Testis (tissue), 3 donors: Measurements from ENCODE around the gene KCNE4. TPM values are rescaled to one million over a fixed set of nuclear protein-coding genes. Genes with fewer than 3 reads are reported as not detected.

Source experiments
- DNase-seq: peaks from one replicate; pipeline ENCODE4 v3.0.0-alpha.2; 2019
- H3K27ac ChIP-seq, 2 donors: fragments of 200-600 bp; sonication (generic); one replicate each; pipeline ENCODE4 v1.5.1; 2019
- H3K27me3 ChIP-seq: fragments of 200-600 bp; sonication (generic); one replicate; pipeline ENCODE4 v1.5.1; 2019
- H3K36me3 ChIP-seq: fragments of 200-600 bp; sonication (generic); one replicate; pipeline ENCODE4 v1.5.1; 2017; ENCODE audit warnings: low read depth; ENCODE audit errors: missing control alignments
- H3K4me1 ChIP-seq: fragments of 200-600 bp; sonication (generic); one replicate; pipeline ENCODE4 v1.5.1; 2019
- H3K4me3 ChIP-seq, 2 donors: fragments of 200-600 bp; sonication (generic); one replicate each; pipeline ENCODE4 v1.5.1; 2017 to 2019
- H3K9me3 ChIP-seq: fragments of 200-600 bp; sonication (generic); one replicate; pipeline ENCODE4 v1.5.1; 2017
- POLR2A ChIP-seq: fragments of 450-650 bp; IDR thresholded peaks from one replicate; pipeline ENCODE4 v1.6.1; 2017; ENCODE audit warnings: antibody characterized with exemption, mild to moderate bottlenecking, moderate library complexity
- WGBS, 2 donors: methylation state at CpG; one replicate each; pipeline ENCODE4 v1.1.5; 2018; 5-methylcytosine and 5-hydroxymethylcytosine counted together
- intact Hi-C: fragments of 100-400 bp; cut with DNase I; formaldehyde crosslinking; loops from one replicate; pipeline ENCODE4 v1.15.1; 2023; ENCODE audit warnings: low total_unique reads
- polyA plus RNA-seq: library from polyadenylated mRNA; stranded (reverse); fragments of 350-450 nt; fragmentation: Illumina TruSeq; extraction: RNeasy Lipid Tissue Mini Kit (QIAGEN cat#74804); gene quantifications from one replicate; pipeline ENCODE4 v1.2.3, GENCODE V29; 2014; ENCODE audit warnings: low read depth, low replicate concordance; ENCODE audit not compliant: insufficient read depth
- total RNA-seq, 2 donors: library from RNA; depleted of rRNA; stranded (reverse); fragments of >200 nt; gene quantifications; one replicate each; pipeline ENCODE4 v1.2.3, GENCODE V29; 2016
- TF ChIP-seq, protein P1 (sequence below), 3 experiments: fragments of 450-650 bp in 2 of 3; fragments of 200-600 bp in 1 of 3; sonication (generic) in 1 of 3; IDR thresholded peaks; one replicate each; pipeline ENCODE4 v1.5.1; 2016 to 2019; ENCODE audit warnings: antibody characterized with exemption in 3 of 3, mild to moderate bottlenecking in 2 of 3, moderate library complexity in 1 of 3

KCNE4 gene
- total and polyA plus RNA-seq, 3 donors from 2014 or later = 2.3 to 3.3 (median 2.5) TPM

- no peak for TF ChIP-seq POLR2A
- TF ChIP-seq, protein P1, sequence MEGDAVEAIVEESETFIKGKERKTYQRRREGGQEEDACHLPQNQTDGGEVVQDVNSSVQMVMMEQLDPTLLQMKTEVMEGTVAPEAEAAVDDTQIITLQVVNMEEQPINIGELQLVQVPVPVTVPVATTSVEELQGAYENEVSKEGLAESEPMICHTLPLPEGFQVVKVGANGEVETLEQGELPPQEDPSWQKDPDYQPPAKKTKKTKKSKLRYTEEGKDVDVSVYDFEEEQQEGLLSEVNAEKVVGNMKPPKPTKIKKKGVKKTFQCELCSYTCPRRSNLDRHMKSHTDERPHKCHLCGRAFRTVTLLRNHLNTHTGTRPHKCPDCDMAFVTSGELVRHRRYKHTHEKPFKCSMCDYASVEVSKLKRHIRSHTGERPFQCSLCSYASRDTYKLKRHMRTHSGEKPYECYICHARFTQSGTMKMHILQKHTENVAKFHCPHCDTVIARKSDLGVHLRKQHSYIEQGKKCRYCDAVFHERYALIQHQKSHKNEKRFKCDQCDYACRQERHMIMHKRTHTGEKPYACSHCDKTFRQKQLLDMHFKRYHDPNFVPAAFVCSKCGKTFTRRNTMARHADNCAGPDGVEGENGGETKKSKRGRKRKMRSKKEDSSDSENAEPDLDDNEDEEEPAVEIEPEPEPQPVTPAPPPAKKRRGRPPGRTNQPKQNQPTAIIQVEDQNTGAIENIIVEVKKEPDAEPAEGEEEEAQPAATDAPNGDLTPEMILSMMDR (IDR thresholded peaks at IDR 0.05) = no peak
- Histone ChIP-seq H3K4me3 (no peak overlapping the region), H3K9me3 (no peaks in the 10 kb centered on the region), H3K36me3 (no peaks in the 10 kb centered on the region), H3K4me1 (no peaks in the 10 kb centered on the region), H3K27ac (no peak overlapping the region), H3K27me3 (no peaks in the 10 kb centered on the region)
- DNase-seq = no peak
- intact Hi-C loops = no loop called here
- 73 to 77% methylated on average over 3 of the region's 3 CpGs for WGBS, 2 donors
Observed at GRCh38 chr2:223029287-223029686, 22.7 kb upstream of the KCNE4 start.

GRCh38 chr2:223032187-223033142 is 19.5 kb upstream of the KCNE4 start:
- Histone ChIP-seq H3K9me3 (no peaks in the 10 kb centered on the region), H3K4me1 (no peaks in the 10 kb centered on the region), H3K36me3 (no peaks in the 10 kb centered on the region), H3K27me3 (no peaks in the 10 kb centered on the region), H3K27ac (no peak overlapping the region), H3K4me3 (no peak overlapping the region)
- WGBS, 2 donors = 90 to 92% methylated on average over 8 of the region's 8 CpGs
- intact Hi-C loops = no loop called here
- TF ChIP-seq POLR2A = no peak
- TF ChIP-seq, protein P1 (IDR thresholded peaks at IDR 0.05) = no peak
- DNase-seq = no peak

GRCh38 chr2:223034221-223034975 is 17.6 kb upstream of the KCNE4 start:
- no peaks in the 10 kb centered on the region for H3K36me3 ChIP-seq
- H3K9me3 ChIP-seq = no peaks in the 10 kb centered on the region
- H3K27me3 ChIP-seq = no peaks in the 10 kb centered on the region
- no peak overlapping the region for H3K4me3 ChIP-seq
- no peak for DNase-seq
- no peak overlapping the region for H3K27ac ChIP-seq
- TF ChIP-seq POLR2A = no peak
- TF ChIP-seq, protein P1 (IDR thresholded peaks at IDR 0.05) = no peak
- intact Hi-C loops = no loop called here
- no peaks in the 10 kb centered on the region for H3K4me1 ChIP-seq

DNA sequence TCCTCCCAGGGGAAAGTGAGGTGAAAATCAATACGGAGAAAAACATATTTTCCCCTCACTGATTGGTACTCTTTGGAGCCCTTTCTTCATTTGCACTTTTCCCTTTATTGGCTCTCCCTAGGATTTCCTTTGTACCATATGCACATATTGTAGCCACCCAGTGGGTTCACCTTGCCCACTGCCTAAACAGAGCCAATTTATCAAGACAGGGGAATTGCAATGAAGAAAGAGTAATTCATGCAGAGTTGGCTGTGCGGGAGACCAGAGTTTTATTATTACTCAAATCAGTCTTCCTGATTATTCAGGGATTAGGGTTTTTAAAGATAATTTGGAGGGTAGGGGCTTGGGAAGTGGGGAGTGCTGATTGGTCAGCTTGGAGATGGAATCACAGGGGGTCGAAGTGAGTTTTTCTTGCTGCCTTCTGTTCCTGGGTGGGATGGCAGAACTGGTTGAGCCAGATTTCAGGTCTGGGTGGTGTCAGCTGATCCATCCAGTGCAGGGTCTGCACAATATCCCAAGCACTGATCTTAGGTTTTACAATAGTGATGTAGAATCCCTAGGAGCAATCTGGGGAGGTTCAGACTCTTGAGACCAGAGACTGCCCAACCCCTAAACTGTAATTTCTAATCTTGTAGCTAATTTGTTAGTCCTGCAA is 15.1 kb upstream of the KCNE4 start:
- no peak for DNase-seq
- Histone ChIP-seq H3K4me3 (no peak overlapping the region), H3K4me1 (no peaks in the 10 kb centered on the region), H3K27ac (no peak overlapping the region), H3K27me3 (no peaks in the 10 kb centered on the region), H3K36me3 (no peaks in the 10 kb centered on the region), H3K9me3 (no peaks in the 10 kb centered on the region)
- intact Hi-C loops = no loop called here
- WGBS, 2 donors = 82% methylated on average over 3 of the region's 3 CpGs
- no peak for TF ChIP-seq POLR2A
- TF ChIP-seq, protein P1 (IDR thresholded peaks at IDR 0.05) = no peak
